Testis (tissue), 2 donors: ENCODE results near the gene ELMO1.

Experiments used
- POLR2A ChIP-seq: fragments of 450-650 bp; IDR thresholded peaks from one replicate; pipeline ENCODE4 v1.6.1; 2017; ENCODE audit warnings: antibody characterized with exemption, mild to moderate bottlenecking, moderate library complexity
- TF ChIP-seq, protein P1 (sequence below), 3 experiments: fragments of 450-650 bp in 2 of 3; fragments of 200-600 bp in 1 of 3; sonication (generic) in 1 of 3; IDR thresholded peaks; one replicate each; pipeline ENCODE4 v1.5.1; 2016 to 2019; ENCODE audit warnings: antibody characterized with exemption in 3 of 3, mild to moderate bottlenecking in 2 of 3, moderate library complexity in 1 of 3

GRCh38 chr7:37205451-37205850, 243.2 kb downstream of the ELMO1 start:
- TF ChIP-seq, protein P1, sequence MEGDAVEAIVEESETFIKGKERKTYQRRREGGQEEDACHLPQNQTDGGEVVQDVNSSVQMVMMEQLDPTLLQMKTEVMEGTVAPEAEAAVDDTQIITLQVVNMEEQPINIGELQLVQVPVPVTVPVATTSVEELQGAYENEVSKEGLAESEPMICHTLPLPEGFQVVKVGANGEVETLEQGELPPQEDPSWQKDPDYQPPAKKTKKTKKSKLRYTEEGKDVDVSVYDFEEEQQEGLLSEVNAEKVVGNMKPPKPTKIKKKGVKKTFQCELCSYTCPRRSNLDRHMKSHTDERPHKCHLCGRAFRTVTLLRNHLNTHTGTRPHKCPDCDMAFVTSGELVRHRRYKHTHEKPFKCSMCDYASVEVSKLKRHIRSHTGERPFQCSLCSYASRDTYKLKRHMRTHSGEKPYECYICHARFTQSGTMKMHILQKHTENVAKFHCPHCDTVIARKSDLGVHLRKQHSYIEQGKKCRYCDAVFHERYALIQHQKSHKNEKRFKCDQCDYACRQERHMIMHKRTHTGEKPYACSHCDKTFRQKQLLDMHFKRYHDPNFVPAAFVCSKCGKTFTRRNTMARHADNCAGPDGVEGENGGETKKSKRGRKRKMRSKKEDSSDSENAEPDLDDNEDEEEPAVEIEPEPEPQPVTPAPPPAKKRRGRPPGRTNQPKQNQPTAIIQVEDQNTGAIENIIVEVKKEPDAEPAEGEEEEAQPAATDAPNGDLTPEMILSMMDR (IDR thresholded peaks at IDR 0.05): no peak
- TF ChIP-seq POLR2A: no peak
